Activated CD4-positive, alpha-beta T cell treated with anti-CD3 and anti-CD28 coated beads, Interleukin-2, amount 10 ng/mL, durations not matched to agents 7 days and 5 days (primary cell): ENCODE data around the gene SNRPA1. TPM values are rescaled to one million over a fixed set of nuclear protein-coding genes. Genes with fewer than 3 reads are reported as not detected.

Experiments
- CTCF ChIA-PET: fragments of 350-600 bp; sonication (Branson Sonifier 250); formaldehyde crosslinking; loops from one replicate; lab custom pipeline; 2021; ENCODE audit warnings: antibody characterized with exemption; lab: Charles Lee
- POLR2A ChIA-PET: fragments of 350-600 bp; sonication (Branson Sonifier 250); formaldehyde crosslinking; loops from one replicate; lab custom pipeline; 2021; ENCODE audit warnings: antibody characterized with exemption; lab: Charles Lee
- DNase-seq: peaks from one replicate; pipeline ENCODE4 v3.0.0-alpha.2; 2020
- H3K27ac Mint-ChIP-seq: one replicate; pipeline ENCODE4 v1.8.0; 2021; ENCODE audit warnings: mild to moderate bottlenecking, moderate library complexity, mixed read lengths
- H3K27me3 Mint-ChIP-seq: one replicate; pipeline ENCODE4 v1.8.0; 2021; ENCODE audit warnings: mixed read lengths
- H3K36me3 Mint-ChIP-seq: one replicate; pipeline ENCODE4 v1.8.0; 2021; ENCODE audit warnings: low read depth, mixed read lengths
- H3K4me1 Mint-ChIP-seq: one replicate; pipeline ENCODE4 v1.8.0; 2021; ENCODE audit warnings: mixed read lengths
- H3K4me3 Mint-ChIP-seq: one replicate; pipeline ENCODE4 v1.8.0; 2021; ENCODE audit warnings: mild to moderate bottlenecking, moderate library complexity, mixed read lengths
- H3K9me3 Mint-ChIP-seq: one replicate; pipeline ENCODE4 v1.8.0; 2021; ENCODE audit warnings: mixed read lengths
- total RNA-seq, 2 experiments: library from RNA; stranded (reverse); gene quantifications; one replicate each; pipeline ENCODE4 v1.2.3, GENCODE V29; 2021

Gene SNRPA1
- total RNA-seq, 2 experiments from 2014 or later = 92.8 to 109 TPM

- peak within 1 kb of the TSS; percentile 91 for H3K4me3 Mint-ChIP-seq
- H3K36me3 Mint-ChIP-seq = peaks cover 56% of the 10 kb centered on the region
- peaks cover 29% of the 10 kb centered on the region for H3K4me1 Mint-ChIP-seq
- ChIA-PET CTCF (interaction anchor here (1.0 to 1.2 kb wide), 2 partner anchors 12 kb away, joined by 3 read pairs; no protein-coding TSS in a partner anchor), POLR2A (no interaction called here)
- H3K27ac Mint-ChIP-seq = peak within 1 kb of the TSS; percentile 93
- H3K27me3 Mint-ChIP-seq = no peaks in the 10 kb centered on the region
- DNase-seq = peak; percentile 87
- no peaks in the 10 kb centered on the region for H3K9me3 Mint-ChIP-seq
Observed at GRCh38 chr15:101277038-101277822, 17.8 kb downstream of the SNRPA1 start, which contains the start of gene SELENOS. TSS of gene SELENOS (minus strand) at chr15:101277485. CDS start at chr15:101277417, 68 bp downstream.

DNA sequence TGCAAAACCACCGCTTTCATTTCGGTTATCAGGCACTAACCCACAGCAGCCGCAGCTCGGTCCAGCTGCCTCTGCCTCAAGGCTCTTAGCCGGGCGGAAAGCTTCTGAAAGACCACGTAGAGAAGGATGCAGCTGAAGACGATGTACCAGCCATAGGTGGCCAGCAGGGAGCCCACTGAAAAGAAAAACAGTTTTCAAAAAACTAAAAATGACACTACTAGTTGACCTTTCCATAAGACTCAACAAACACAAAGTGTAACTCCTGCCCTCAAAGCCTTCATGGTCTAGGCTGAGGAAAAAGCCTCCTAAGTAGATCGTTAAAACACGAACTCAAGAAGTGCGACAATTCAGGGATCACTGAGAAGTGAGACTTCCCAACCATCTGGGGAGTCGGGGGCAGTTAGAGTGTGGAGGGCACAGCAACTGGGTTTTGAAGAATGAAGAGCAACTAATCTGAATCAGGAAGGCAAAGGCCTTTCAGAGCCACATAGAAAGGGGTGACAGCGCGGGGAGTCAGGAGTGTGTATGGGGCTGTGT is 18.5 kb downstream of the SNRPA1 start:
- peak; percentile 22 for DNase-seq
- Mint-ChIP-seq H3K36me3 (peaks cover 51% of the 10 kb centered on the region), H3K9me3 (no peaks in the 10 kb centered on the region), H3K4me3 (peak overlapping the region; percentile 91), H3K27me3 (no peaks in the 10 kb centered on the region), H3K4me1 (peaks cover 29% of the 10 kb centered on the region), H3K27ac (peak overlapping the region; percentile 93)
- ChIA-PET POLR2A (no interaction called here), CTCF (interaction anchor here (0.7 to 3.1 kb wide), 4 partner anchors 9 to 44 kb away, joined by 3 to 14 read pairs (median 4); partner anchors contain the start of gene SNRPA1)

GRCh38 chr15:101275018-101275417 is 20.0 kb downstream of the SNRPA1 start:
- CTCF ChIA-PET = interaction anchor here (1.2 to 3.1 kb wide), 5 partner anchors 11 to 268 kb away, joined by 3 to 14 read pairs (median 3); partner anchors contain the start of gene SNRPA1
- POLR2A ChIA-PET = interaction anchor here (0.5 kb wide), 1 partner anchor 174 kb away, joined by 3 read pairs; no protein-coding TSS in a partner anchor
- H3K4me3 Mint-ChIP-seq = peak overlapping the region; percentile 91
- no peak for DNase-seq
- H3K27me3 Mint-ChIP-seq = no peaks in the 10 kb centered on the region
- peaks cover 48% of the 10 kb centered on the region for H3K36me3 Mint-ChIP-seq
- H3K4me1 Mint-ChIP-seq = peaks cover 29% of the 10 kb centered on the region
- no peaks in the 10 kb centered on the region for H3K9me3 Mint-ChIP-seq
- H3K27ac Mint-ChIP-seq = peak overlapping the region; percentile 69

- ChIA-PET CTCF (interaction anchor here (0.7 to 3.1 kb wide), 6 partner anchors 11 to 257 kb away, joined by 3 to 14 read pairs (median 4); partner anchors contain the start of gene SNRPA1), POLR2A (no interaction called here)
- H3K4me1 Mint-ChIP-seq = peaks cover 29% of the 10 kb centered on the region
- H3K27ac Mint-ChIP-seq = no peak overlapping the region
- no peaks in the 10 kb centered on the region for H3K9me3 Mint-ChIP-seq
- no peaks in the 10 kb centered on the region for H3K27me3 Mint-ChIP-seq
- H3K4me3 Mint-ChIP-seq = no peak overlapping the region
- DNase-seq = no peak
- H3K36me3 Mint-ChIP-seq = peaks cover 47% of the 10 kb centered on the region
Observed at GRCh38 chr15:101273534-101273933, 21.5 kb downstream of the SNRPA1 start.

GRCh38 chr15:101272584-101272983 is 22.5 kb downstream of the SNRPA1 start:
- H3K27ac Mint-ChIP-seq = no peak overlapping the region
- peaks cover 47% of the 10 kb centered on the region for H3K36me3 Mint-ChIP-seq
- POLR2A ChIA-PET = no interaction called here
- DNase-seq = no peak
- peaks cover 23% of the 10 kb centered on the region for H3K4me1 Mint-ChIP-seq
- H3K4me3 Mint-ChIP-seq = no peak overlapping the region
- CTCF ChIA-PET = interaction anchor here (1.0 to 2.9 kb wide), 5 partner anchors 15 to 256 kb away, joined by 3 to 12 read pairs (median 3); no protein-coding TSS in a partner anchor
- no peaks in the 10 kb centered on the region for H3K9me3 Mint-ChIP-seq
- no peaks in the 10 kb centered on the region for H3K27me3 Mint-ChIP-seq

DNA sequence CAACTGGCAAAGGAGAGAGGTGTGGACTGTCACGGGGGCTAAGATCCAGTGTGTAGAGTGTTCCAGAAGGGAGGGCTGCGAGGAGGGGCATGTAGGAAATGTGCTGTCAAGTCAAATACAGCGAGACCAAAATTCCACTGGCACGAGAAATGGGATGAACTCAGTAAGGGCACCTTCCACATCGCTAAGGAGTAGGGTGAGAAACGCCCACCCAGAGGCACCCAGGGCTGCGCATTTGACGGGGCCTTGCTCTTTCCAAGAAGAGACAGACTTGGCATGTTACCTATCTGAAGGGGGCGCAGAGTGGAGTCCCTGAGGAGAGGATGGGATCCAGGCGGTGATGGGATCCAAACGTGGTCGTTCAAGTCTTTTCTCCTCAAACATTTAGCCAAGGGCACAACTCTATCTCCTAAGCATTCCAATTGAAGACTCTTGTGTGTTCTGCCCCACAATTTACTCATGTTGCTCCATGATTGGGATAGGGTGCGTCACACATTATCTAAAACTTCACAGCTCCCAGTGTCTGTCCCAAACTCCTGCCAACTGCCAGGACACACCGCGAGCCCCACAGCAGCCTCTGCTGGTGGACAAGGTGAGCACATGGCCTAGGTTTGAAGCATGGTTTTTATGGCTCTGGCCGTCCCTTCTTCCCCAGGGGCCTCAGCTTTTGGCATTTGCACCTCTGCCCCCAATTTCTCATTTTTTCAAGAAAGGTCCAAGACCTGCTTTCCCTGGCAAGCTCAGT is 25.4 kb downstream of the SNRPA1 start:
- ChIA-PET POLR2A (no interaction called here), CTCF (interaction anchor here (0.6 to 3.1 kb wide), 4 partner anchors 11 to 506 kb away, joined by 3 to 26 read pairs (median 4); no protein-coding TSS in a partner anchor)
- no peak for DNase-seq
- H3K4me1 Mint-ChIP-seq = peaks cover 4% of the 10 kb centered on the region
- no peaks in the 10 kb centered on the region for H3K27me3 Mint-ChIP-seq
- no peaks in the 10 kb centered on the region for H3K9me3 Mint-ChIP-seq
- peaks cover 37% of the 10 kb centered on the region for H3K36me3 Mint-ChIP-seq
- H3K27ac Mint-ChIP-seq = no peak overlapping the region
- H3K4me3 Mint-ChIP-seq = no peak overlapping the region

GRCh38 chr15:101267320-101268104 is 27.5 kb downstream of the SNRPA1 start:
- H3K36me3 Mint-ChIP-seq = peaks cover 16% of the 10 kb centered on the region
- no peaks in the 10 kb centered on the region for H3K27me3 Mint-ChIP-seq
- POLR2A ChIA-PET = no interaction called here

GRCh38 chr15:101266787-101267186 is 28.3 kb downstream of the SNRPA1 start:
- ChIA-PET POLR2A (no interaction called here), CTCF (interaction anchor here (0.7 to 3.2 kb wide), 5 partner anchors 9 to 1327 kb away, joined by 3 to 26 read pairs (median 5); partner anchors contain the start of gene CHSY1)
- Mint-ChIP-seq H3K27ac (no peak overlapping the region), H3K4me3 (no peak overlapping the region), H3K27me3 (no peaks in the 10 kb centered on the region), H3K9me3 (no peaks in the 10 kb centered on the region), H3K36me3 (peaks cover 12% of the 10 kb centered on the region), H3K4me1 (peaks cover 3% of the 10 kb centered on the region)
- no peak for DNase-seq

More at GRCh38 chr15:101267320-101268104, 27.5 kb downstream of the SNRPA1 start:
- no peaks in the 10 kb centered on the region for H3K9me3 Mint-ChIP-seq
- H3K27ac Mint-ChIP-seq = no peak overlapping the region
- no peak for DNase-seq
- H3K4me1 Mint-ChIP-seq = peaks cover 3% of the 10 kb centered on the region
- CTCF ChIA-PET = interaction anchor here (0.5 to 3.2 kb wide), 8 partner anchors 9 to 259 kb away, joined by 3 to 26 read pairs (median 4); partner anchors contain the start of gene CHSY1
- no peak overlapping the region for H3K4me3 Mint-ChIP-seq

DNA sequence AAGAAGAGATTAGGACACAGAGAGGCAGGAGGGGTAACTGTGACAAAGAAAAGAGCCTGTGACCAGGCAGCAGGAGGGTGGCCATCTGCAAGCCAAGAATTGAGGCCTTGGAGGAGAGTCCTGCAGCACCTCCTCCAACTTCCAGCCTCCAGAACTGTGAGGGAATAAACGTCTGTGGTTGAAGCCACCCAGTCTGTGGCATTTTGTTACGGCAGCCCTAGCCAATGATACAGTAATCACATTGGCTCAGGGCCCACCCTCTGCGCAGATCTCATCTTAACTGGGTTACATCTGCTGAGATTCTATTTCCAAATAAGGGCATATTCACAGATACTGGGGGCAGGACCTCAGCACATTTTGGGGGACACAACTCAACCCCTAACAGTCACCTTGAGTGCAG is 29.0 kb downstream of the SNRPA1 start:
- CTCF ChIA-PET = interaction anchor here (0.8 to 3.2 kb wide), 2 partner anchors 20 to 258 kb away, joined by 3 to 19 read pairs; no protein-coding TSS in a partner anchor
- H3K27me3 Mint-ChIP-seq = no peaks in the 10 kb centered on the region
- H3K9me3 Mint-ChIP-seq = no peaks in the 10 kb centered on the region
- H3K27ac Mint-ChIP-seq = no peak overlapping the region
- POLR2A ChIA-PET = no interaction called here
- no peak for DNase-seq
- H3K4me1 Mint-ChIP-seq = peaks cover 3% of the 10 kb centered on the region
- peaks cover 6% of the 10 kb centered on the region for H3K36me3 Mint-ChIP-seq
- no peak overlapping the region for H3K4me3 Mint-ChIP-seq

DNA sequence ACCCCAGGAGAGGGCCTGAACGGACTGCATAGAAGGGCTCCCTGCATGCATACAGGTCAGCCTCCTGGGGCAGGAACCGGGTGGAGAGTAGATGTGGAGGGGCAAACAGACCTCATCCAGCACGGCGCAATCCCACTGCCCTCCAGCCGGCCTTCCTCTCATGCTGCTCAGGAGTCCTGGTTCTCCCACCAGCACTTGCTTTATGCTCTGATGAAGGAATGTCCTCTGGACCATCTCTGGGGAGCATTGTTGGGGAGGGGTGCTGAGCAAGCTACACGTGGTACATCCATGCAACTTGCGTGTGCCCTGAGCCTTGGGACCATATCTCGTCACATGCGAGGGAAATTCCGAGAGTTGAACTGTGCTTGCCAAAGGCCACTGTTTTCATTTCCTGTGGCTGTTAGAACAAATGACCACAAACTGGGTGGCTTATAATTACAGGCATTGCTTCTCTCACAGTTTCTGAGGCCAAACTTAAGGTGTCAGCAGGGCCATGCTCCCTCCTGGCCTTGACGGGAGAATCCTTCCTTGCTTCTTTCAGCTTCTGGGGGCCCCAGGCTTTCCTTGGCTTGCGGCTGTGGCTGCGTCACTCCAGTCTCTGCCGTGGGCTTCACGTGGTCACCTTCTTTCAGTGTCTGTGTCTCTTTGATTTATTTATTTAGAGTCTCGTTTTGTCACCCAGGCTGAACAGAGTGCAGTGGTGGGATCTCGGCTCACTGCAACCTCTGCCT is 30.0 kb downstream of the SNRPA1 start:
- H3K9me3 Mint-ChIP-seq = no peaks in the 10 kb centered on the region
- no peak overlapping the region for H3K27ac Mint-ChIP-seq
- DNase-seq = no peak
- ChIA-PET POLR2A (no interaction called here), CTCF (interaction anchor here (1.1 kb wide), 2 partner anchors 11 to 21 kb away, joined by 3 to 4 read pairs; no protein-coding TSS in a partner anchor)
- no peak overlapping the region for H3K4me3 Mint-ChIP-seq
- peaks cover 3% of the 10 kb centered on the region for H3K4me1 Mint-ChIP-seq
- H3K36me3 Mint-ChIP-seq = peaks cover 4% of the 10 kb centered on the region
- H3K27me3 Mint-ChIP-seq = peaks cover 3% of the 10 kb centered on the region

DNA sequence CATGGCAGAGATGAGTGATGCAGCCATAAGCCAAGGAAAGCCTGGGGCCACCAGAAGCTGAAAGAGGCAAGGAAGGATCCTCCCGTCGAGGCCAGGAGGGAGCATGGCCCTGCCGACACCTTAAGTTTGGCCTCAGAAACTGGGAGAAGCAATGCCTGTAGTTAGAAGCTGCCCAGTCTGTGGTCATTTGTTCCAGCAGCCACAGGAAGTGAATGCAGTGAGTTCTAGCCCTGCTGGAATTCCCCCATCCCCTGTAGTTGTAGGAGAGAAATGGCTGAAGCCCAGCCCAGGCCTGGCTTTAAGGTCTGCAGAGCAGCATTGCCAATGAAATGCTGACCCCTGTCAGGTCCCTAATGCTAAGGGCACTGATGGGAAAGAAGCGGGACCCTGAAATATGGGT is 31.0 kb downstream of the SNRPA1 start:
- Mint-ChIP-seq H3K27me3 (peaks cover 9% of the 10 kb centered on the region), H3K4me1 (peaks cover 3% of the 10 kb centered on the region), H3K9me3 (no peaks in the 10 kb centered on the region), H3K4me3 (no peak overlapping the region), H3K27ac (no peak overlapping the region), H3K36me3 (no peaks in the 10 kb centered on the region)
- ChIA-PET POLR2A (interaction anchor here (2.3 kb wide), 1 partner anchor 257 kb away, joined by 4 read pairs; no protein-coding TSS in a partner anchor), CTCF (interaction anchor here (1.4 kb wide), 1 partner anchor 176 kb away, joined by 5 read pairs; no protein-coding TSS in a partner anchor)
- DNase-seq = no peak
